Raji (cell line): Measurements from ENCODE around the gene FBXL13.

Experiments
- POLR2A ChIP-seq: IDR thresholded peaks from 2 replicates; pipeline ENCODE4 v1.6.1; 2011; ENCODE audit warnings: low read depth, low read length, control low read depth; ENCODE audit not compliant: insufficient read depth

FBXL13 gene

GRCh38 chr7:103093429-103093828 lies 18.8 kb upstream of the FBXL13 start:
- no peak for TF ChIP-seq POLR2A

GRCh38 chr7:103083210-103083609 lies 8.6 kb upstream of the FBXL13 start:
- TF ChIP-seq POLR2A: no peak

- TF ChIP-seq POLR2A: no peak
Measured at GRCh38 chr7:103082497-103082896, 7.9 kb upstream of the FBXL13 start.

- TF ChIP-seq POLR2A: no peak
Measured at GRCh38 chr7:103080923-103081322, 6.3 kb upstream of the FBXL13 start.

GRCh38 chr7:103079836-103080235 lies 5.2 kb upstream of the FBXL13 start:
- TF ChIP-seq POLR2A: no peak

GRCh38 chr7:103077318-103077717 lies 2.7 kb upstream of the FBXL13 start:
- no peak for TF ChIP-seq POLR2A

- no peak for TF ChIP-seq POLR2A
Measured at GRCh38 chr7:103076764-103077163, 2.2 kb upstream of the FBXL13 start.

- peak; percentile 50; the same call in 1 of the 2 replicates for TF ChIP-seq POLR2A
Measured at GRCh38 chr7:103075337-103075918, 832 bp upstream of the FBXL13 start.

GRCh38 chr7:103073989-103074518 lies 542 bp downstream of the FBXL13 start:
- no peak; the same call in 1 of the 2 replicates for TF ChIP-seq POLR2A

- TF ChIP-seq POLR2A: no peak
Measured at GRCh38 chr7:103071000-103071399, 3.6 kb downstream of the FBXL13 start.

- TF ChIP-seq POLR2A: no peak
Measured at GRCh38 chr7:103068414-103069403, 5.9 kb downstream of the FBXL13 start.

- no peak for TF ChIP-seq POLR2A
Measured at GRCh38 chr7:103065667-103066066, 8.9 kb downstream of the FBXL13 start.

- TF ChIP-seq POLR2A: no peak
Measured at GRCh38 chr7:103063895-103064294, 10.7 kb downstream of the FBXL13 start.

- TF ChIP-seq POLR2A: no peak
Measured at GRCh38 chr7:103059471-103059870, 15.1 kb downstream of the FBXL13 start.

GRCh38 chr7:103058122-103058521 lies 16.5 kb downstream of the FBXL13 start:
- no peak for TF ChIP-seq POLR2A

GRCh38 chr7:103051519-103051918 lies 23.1 kb downstream of the FBXL13 start:
- TF ChIP-seq POLR2A: no peak
